ENCODE data around the gene DNAJB14. TPM values are rescaled to one million over a fixed set of nuclear protein-coding genes. Genes with fewer than 3 reads are reported as not detected.

The DNAJB14 gene
- total RNA-seq, 1 donor: 49.1 TPM

DNA sequence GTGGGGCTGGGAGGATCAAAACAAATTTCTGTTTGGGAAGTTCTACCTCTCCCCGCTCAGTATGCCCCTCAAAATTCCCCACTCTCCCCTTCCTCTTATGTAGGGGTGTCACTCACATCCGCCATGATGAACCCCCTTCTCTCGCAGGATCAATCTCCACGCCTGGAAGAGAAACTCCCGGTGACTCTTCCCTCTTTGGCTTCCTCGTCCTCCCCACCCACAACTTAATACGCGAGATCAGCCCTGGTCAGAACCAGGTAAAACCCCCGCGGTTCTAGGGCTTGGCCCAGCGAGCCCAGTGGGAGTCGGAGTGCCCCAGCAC lies 52.6 kb downstream of the DNAJB14 start:
- TF ChIP-seq, protein P1, sequence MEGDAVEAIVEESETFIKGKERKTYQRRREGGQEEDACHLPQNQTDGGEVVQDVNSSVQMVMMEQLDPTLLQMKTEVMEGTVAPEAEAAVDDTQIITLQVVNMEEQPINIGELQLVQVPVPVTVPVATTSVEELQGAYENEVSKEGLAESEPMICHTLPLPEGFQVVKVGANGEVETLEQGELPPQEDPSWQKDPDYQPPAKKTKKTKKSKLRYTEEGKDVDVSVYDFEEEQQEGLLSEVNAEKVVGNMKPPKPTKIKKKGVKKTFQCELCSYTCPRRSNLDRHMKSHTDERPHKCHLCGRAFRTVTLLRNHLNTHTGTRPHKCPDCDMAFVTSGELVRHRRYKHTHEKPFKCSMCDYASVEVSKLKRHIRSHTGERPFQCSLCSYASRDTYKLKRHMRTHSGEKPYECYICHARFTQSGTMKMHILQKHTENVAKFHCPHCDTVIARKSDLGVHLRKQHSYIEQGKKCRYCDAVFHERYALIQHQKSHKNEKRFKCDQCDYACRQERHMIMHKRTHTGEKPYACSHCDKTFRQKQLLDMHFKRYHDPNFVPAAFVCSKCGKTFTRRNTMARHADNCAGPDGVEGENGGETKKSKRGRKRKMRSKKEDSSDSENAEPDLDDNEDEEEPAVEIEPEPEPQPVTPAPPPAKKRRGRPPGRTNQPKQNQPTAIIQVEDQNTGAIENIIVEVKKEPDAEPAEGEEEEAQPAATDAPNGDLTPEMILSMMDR (IDR thresholded peaks at IDR 0.05; ENCODE audit: insufficient read depth, low read length): no peak
- DNase-seq (ENCODE audit: low read depth): no peak
- peak overlapping the region; percentile 91 for H3K4me3 ChIP-seq (ENCODE audit: low read depth, low read length)

DNA sequence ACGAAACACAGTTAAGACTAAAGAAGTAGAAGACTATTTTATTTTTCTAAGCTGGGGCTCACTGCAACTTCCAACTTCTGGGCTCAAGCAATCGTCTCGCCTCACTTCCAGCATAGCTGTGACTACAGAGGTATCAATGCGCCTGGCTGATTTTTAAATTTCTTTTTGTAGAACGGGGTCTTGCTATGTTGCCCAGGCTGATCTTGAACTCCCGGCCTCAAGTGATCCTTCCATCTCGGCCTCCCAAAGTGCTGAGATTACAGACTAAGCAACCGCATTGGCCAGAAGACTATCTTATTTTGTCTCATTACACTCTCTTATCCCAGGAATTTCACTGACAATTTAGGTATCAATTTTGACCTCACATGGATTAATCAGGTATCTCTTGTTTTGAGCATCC lies 53.4 kb downstream of the DNAJB14 start:
- H3K4me3 ChIP-seq (ENCODE audit: low read depth, low read length): peak overlapping the region; percentile 91
- TF ChIP-seq, protein P1 (IDR thresholded peaks at IDR 0.05; ENCODE audit: insufficient read depth, low read length): no peak
- no peak for DNase-seq (ENCODE audit: low read depth)

DNA sequence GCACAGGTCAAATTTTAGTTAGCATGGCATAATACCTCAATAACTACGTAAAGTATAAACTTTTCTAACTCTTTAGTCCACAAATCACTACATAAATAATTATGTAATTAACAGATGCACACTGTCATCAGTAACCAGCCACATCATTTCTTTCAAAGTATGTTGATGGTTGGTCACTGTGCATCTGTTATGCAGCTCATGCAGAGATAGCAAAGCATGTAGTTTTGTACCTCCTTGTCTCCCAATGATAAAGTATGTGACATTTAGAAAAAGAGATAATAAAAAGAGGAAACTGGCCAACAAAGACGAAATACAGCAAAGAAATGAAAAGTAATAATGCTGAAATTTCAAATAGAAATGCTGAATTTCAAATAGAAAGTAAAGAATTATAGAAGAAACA lies 55.1 kb downstream of the DNAJB14 start:
- DNase-seq (ENCODE audit: low read depth): no peak
- H3K4me3 ChIP-seq (ENCODE audit: low read depth, low read length): no peak overlapping the region
- TF ChIP-seq, protein P1 (IDR thresholded peaks at IDR 0.05; ENCODE audit: insufficient read depth, low read length): no peak

DNA sequence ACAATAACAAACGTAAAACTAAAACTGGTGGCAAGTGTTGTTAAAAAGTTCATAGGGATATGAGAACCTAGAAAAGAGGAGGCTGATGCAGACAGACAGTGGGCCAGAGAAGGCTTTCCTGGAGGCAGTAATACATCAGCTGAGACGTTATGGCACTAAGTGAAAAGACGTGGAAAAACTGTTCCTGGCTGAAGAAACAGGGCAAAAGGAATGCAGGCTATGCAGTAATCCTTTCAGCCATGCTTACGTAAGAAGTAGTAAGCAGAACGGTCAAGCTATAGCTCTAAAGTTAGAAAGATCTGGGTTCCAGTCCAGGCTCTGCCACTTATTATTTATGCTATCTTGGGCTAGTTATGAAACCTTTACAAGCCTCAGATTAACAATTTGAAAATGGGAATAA lies 58.6 kb downstream of the DNAJB14 start:
- TF ChIP-seq, protein P1 (IDR thresholded peaks at IDR 0.05; ENCODE audit: insufficient read depth, low read length): no peak
- no peak overlapping the region for H3K4me3 ChIP-seq (ENCODE audit: low read depth, low read length)
- peak; percentile 63 for DNase-seq (ENCODE audit: low read depth)

DNA sequence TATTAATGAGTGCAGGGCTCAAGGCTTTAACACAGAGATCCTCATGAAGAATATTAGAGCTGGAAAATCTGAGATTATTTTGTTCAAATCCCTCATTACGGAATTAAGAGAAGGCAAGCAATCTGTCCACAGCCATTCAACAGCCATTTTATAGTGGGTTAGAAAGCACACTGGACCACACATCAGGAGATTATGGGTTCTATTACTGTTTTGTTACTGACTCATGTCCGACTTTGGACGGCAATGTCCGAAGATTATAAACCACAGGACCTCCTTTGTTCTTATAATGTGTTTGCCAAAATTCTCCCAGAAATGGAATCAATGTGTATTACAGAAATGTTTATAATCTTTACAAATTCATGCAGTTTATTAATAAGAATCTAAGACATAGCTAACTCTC lies 60.3 kb downstream of the DNAJB14 start:
- no peak overlapping the region for H3K4me3 ChIP-seq (ENCODE audit: low read depth, low read length)
- TF ChIP-seq, protein P1 (IDR thresholded peaks at IDR 0.05; ENCODE audit: insufficient read depth, low read length): no peak
- peak; percentile 70 for DNase-seq (ENCODE audit: low read depth)

DNA sequence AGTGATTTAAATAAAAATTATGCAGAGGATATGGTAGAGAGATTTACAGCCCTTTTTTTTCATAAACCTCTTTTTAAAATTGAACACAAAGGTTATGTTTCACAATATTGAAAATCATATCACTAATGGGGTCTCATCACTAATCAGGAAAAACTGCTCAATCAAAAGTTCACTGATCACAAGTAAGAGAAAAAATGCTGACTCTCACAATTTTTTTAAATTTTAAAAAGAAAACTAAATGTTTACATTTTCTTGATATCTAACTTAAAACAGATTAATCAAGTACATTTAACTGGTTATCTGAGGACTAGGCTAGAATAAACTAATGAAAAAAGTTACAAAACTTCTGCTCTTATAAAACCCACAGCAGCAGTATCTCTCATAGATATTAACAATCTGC lies 60.7 kb downstream of the DNAJB14 start:
- no peak overlapping the region for H3K4me3 ChIP-seq (ENCODE audit: low read depth, low read length)
- DNase-seq (ENCODE audit: low read depth): no peak
- TF ChIP-seq, protein P1 (IDR thresholded peaks at IDR 0.05; ENCODE audit: insufficient read depth, low read length): no peak

DNA sequence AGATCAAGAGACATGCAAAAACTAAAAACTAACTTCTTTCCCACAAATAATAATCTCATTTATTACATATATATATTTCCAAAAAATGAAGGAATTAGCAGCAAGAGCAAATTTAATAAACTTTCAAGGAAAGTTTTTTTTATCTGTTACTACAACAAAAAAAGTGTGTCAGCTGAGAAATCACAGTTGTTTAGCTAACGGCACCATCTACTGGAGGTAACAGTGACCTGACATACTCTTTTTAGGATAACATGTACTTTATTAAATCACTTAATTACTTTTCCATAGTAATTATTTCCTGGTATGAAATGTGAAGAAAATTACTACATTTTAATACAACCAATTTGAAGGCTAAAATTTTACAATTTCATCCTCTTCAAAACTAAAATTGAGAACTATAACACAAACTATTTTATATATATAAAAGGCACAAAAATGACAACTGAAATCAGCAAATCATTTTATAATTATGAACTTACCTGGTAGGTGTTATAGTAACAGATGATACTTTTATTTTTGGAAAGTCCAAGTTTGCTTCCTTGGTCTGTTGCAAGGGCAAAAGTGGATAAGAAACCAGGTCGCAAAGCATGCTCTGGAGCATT lies 61.3 kb downstream of the DNAJB14 start:
- DNase-seq (ENCODE audit: low read depth): peak; percentile 60
- no peak overlapping the region for H3K4me3 ChIP-seq (ENCODE audit: low read depth, low read length)
- TF ChIP-seq, protein P1 (IDR thresholded peaks at IDR 0.05; ENCODE audit: insufficient read depth, low read length): peak; percentile 43
